ENCODE results near the gene ADGRL3. TPM values are rescaled to one million over a fixed set of nuclear protein-coding genes. Genes with fewer than 3 reads are reported as not detected.

ADGRL3 gene
- total RNA-seq, 2 experiments from 2014 or later: not detected

DNA sequence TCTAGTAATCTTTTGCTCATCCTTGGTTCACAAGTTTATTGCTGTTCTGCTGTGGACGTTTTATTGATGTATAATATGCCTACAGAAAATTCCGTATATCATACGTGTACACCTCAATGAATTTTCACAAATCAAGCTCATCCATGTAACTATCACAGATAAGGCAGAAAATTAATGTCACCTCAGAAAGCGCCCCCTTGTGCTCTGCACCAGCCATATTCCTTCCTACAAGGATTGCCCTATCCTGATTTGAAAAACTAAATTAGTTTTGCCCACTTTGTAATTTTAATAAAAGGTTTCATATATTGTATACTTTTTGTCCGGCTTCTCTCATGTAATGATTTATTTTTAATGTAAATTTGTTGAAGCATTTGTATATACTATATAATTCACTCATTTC lies 390.8 kb downstream of the ADGRL3 start:
- no peak overlapping the region for H2AFZ ChIP-seq (ENCODE audit: low read length)
- no peaks in the 10 kb centered on the region for H3K79me2 ChIP-seq (ENCODE audit: insufficient read depth, low read depth, low read length)
- H3K36me3 ChIP-seq (ENCODE audit: insufficient read depth, low read length): no peaks in the 10 kb centered on the region
- no TSS peak for BruUV-seq (replicated peaks)
- H4K20me1 ChIP-seq (ENCODE audit: insufficient read depth, low read length): no peaks in the 10 kb centered on the region
- TF ChIP-seq, protein P1, sequence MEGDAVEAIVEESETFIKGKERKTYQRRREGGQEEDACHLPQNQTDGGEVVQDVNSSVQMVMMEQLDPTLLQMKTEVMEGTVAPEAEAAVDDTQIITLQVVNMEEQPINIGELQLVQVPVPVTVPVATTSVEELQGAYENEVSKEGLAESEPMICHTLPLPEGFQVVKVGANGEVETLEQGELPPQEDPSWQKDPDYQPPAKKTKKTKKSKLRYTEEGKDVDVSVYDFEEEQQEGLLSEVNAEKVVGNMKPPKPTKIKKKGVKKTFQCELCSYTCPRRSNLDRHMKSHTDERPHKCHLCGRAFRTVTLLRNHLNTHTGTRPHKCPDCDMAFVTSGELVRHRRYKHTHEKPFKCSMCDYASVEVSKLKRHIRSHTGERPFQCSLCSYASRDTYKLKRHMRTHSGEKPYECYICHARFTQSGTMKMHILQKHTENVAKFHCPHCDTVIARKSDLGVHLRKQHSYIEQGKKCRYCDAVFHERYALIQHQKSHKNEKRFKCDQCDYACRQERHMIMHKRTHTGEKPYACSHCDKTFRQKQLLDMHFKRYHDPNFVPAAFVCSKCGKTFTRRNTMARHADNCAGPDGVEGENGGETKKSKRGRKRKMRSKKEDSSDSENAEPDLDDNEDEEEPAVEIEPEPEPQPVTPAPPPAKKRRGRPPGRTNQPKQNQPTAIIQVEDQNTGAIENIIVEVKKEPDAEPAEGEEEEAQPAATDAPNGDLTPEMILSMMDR (conservative IDR thresholded peaks at IDR 0.05; ENCODE audit: low read length): 0 out of 2 replicates have a peak, but pooled peaks have one; percentile 26
- no peak for TF ChIP-seq EZH2phosphoT487 (IDR thresholded peaks at IDR 0.05; ENCODE audit: borderline replicate concordance, low read depth, low read length)
- H3K9me3 ChIP-seq (ENCODE audit: low read length): no peaks in the 10 kb centered on the region
- no peaks in the 10 kb centered on the region for H3K4me1 ChIP-seq (ENCODE audit: insufficient read depth, low read length, poor library complexity, severe bottlenecking)
- H3K27ac ChIP-seq (ENCODE audit: low read depth, low read length, poor library complexity, severe bottlenecking): no peak overlapping the region
- DNase-seq (ENCODE audit: low spot score): no peak
- H3K4me2 ChIP-seq (ENCODE audit: low read length): no peak overlapping the region
- ChIA-PET CTCF (ENCODE audit: unreplicated experiment) (no interaction called here), POLR2A (interaction anchor here (0.6 to 1.6 kb wide), 3 partner anchors 12 to 86 kb away, joined by 3 read pairs; no protein-coding TSS in a partner anchor)
- intact Hi-C loops (cut with micrococcal nuclease; ENCODE audit: unreplicated experiment): no loop called here
- no peak overlapping the region for H3K4me3 ChIP-seq (ENCODE audit: low read depth, low read length, poor library complexity, severe bottlenecking)
- no peaks in the 10 kb centered on the region for H3K9me2 ChIP-seq (ENCODE audit: insufficient read depth, low read length)

DNA sequence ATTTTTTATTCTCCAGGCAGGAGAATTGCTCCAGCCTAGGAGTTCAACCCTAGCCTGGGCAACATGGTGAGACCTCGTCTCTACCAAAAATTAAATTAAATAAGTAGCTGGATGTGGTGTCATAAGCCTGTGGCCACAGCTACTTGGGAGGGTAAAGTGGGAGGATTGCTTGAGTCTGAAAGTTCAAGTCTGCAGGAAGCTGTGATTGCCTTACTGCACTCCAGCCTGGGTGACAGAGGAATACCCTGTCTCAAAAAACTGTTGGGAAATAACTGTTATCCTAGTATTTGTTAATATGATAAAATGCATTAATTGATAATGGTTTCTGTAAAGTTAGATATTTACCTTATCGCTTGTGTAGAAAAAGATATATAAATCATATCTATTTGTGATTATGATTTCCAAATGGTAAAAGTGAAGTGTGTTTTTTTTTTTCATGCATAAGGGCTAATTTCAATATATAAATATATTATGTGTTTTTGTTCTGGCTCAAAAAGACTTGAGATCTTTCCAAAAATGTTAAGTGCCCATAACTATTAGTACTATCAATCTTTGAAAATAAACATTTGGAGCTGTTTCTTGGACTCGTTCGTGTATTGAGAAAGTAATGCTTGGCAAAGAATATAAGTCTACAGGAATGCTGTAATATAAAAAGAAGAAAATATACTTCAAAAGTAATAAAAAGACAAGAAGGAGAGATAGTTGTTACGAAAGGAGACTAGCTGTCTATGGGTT lies 396.6 kb downstream of the ADGRL3 start:
- Histone ChIP-seq H3K36me3 (ENCODE audit: insufficient read depth, low read length) (no peaks in the 10 kb centered on the region), H3K4me3 (ENCODE audit: low read depth, low read length, poor library complexity, severe bottlenecking) (no peak overlapping the region), H3K79me2 (ENCODE audit: insufficient read depth, low read depth, low read length) (no peaks in the 10 kb centered on the region), H3K9me3 (ENCODE audit: low read length) (no peaks in the 10 kb centered on the region), H2AFZ (ENCODE audit: low read length) (no peak overlapping the region), H3K27ac (ENCODE audit: low read depth, low read length, poor library complexity, severe bottlenecking) (no peak overlapping the region), H3K4me1 (ENCODE audit: insufficient read depth, low read length, poor library complexity, severe bottlenecking) (no peaks in the 10 kb centered on the region), H3K9me2 (ENCODE audit: insufficient read depth, low read length) (no peaks in the 10 kb centered on the region), H3K4me2 (ENCODE audit: low read length) (no peak overlapping the region), H4K20me1 (ENCODE audit: insufficient read depth, low read length) (no peaks in the 10 kb centered on the region)
- BruUV-seq (replicated peaks): no TSS peak
- ChIA-PET CTCF (ENCODE audit: unreplicated experiment) (no interaction called here), POLR2A (no interaction called here)
- TF ChIP-seq, protein P1 (conservative IDR thresholded peaks at IDR 0.05; ENCODE audit: low read length): no peak
- TF ChIP-seq EZH2phosphoT487 (IDR thresholded peaks at IDR 0.05; ENCODE audit: borderline replicate concordance, low read depth, low read length): no peak
- DNase-seq (ENCODE audit: low spot score): no peak
- intact Hi-C loops (cut with micrococcal nuclease; ENCODE audit: unreplicated experiment): no loop called here

DNA sequence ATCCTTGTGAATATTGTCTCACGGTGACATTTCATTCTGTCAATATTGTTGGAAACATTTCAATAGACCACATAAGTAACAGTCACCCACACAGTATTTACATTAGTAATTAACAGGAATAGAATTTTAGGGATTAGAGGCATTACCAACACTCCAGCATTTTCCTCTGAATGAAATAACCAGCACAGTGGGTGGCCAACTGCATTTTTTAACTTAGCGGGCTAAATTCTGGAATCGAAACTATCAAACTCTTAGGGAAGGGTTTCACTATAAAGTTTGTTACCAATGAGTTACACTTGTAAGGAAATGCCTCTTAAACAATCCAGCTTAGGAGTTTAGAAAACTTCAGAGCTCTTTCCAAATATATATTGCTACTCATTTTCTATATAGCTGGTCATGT lies 403.0 kb downstream of the ADGRL3 start:
- Histone ChIP-seq H3K4me2 (ENCODE audit: low read length) (no peak overlapping the region), H4K20me1 (ENCODE audit: insufficient read depth, low read length) (no peaks in the 10 kb centered on the region), H3K9me3 (ENCODE audit: low read length) (0 out of 2 replicates have a peak, but pooled peaks cover 5% of the 10 kb centered on the region), H3K27ac (ENCODE audit: low read depth, low read length, poor library complexity, severe bottlenecking) (no peak overlapping the region), H2AFZ (ENCODE audit: low read length) (no peak overlapping the region), H3K36me3 (ENCODE audit: insufficient read depth, low read length) (no peaks in the 10 kb centered on the region), H3K4me3 (ENCODE audit: low read depth, low read length, poor library complexity, severe bottlenecking) (no peak overlapping the region), H3K9me2 (ENCODE audit: insufficient read depth, low read length) (no peaks in the 10 kb centered on the region), H3K4me1 (ENCODE audit: insufficient read depth, low read length, poor library complexity, severe bottlenecking) (no peaks in the 10 kb centered on the region), H3K79me2 (ENCODE audit: insufficient read depth, low read depth, low read length) (no peaks in the 10 kb centered on the region)
- intact Hi-C loops (cut with micrococcal nuclease; ENCODE audit: unreplicated experiment): no loop called here
- TF ChIP-seq EZH2phosphoT487 (IDR thresholded peaks at IDR 0.05; ENCODE audit: borderline replicate concordance, low read depth, low read length): no peak
- TF ChIP-seq, protein P1 (conservative IDR thresholded peaks at IDR 0.05; ENCODE audit: low read length): no peak
- CTCF ChIA-PET (ENCODE audit: unreplicated experiment): no interaction called here
- POLR2A ChIA-PET: interaction anchor here (1.3 kb wide), 1 partner anchor 12 kb away, joined by 3 read pairs; no protein-coding TSS in a partner anchor
- BruUV-seq (replicated peaks): no TSS peak
- no peak for DNase-seq (ENCODE audit: low spot score)

Data from OCI-LY7 (cell line).